Urinary bladder (tissue), 4 donors: ENCODE results near the gene PDE12. TPM values are rescaled to one million over a fixed set of nuclear protein-coding genes. Genes with fewer than 3 reads are reported as not detected.

ENCODE experiments used
- DNase-seq: peaks from one replicate; pipeline ENCODE4 v3.0.0-alpha.2; 2015; ENCODE audit errors: extremely low spot score
- H3K27ac ChIP-seq: one replicate; pipeline ENCODE4 v1.5.1; 2013; ENCODE audit warnings: low read depth, mild to moderate bottlenecking, moderate library complexity
- H3K36me3 ChIP-seq: one replicate; pipeline ENCODE4 v1.6.1; 2013; ENCODE audit warnings: mild to moderate bottlenecking, moderate library complexity; ENCODE audit not compliant: insufficient read depth
- H3K4me1 ChIP-seq: one replicate; pipeline ENCODE4 v1.6.1; 2013; ENCODE audit warnings: mild to moderate bottlenecking, moderate library complexity; ENCODE audit not compliant: insufficient read depth
- H3K4me3 ChIP-seq: one replicate; pipeline ENCODE4 v1.5.1; 2013; ENCODE audit warnings: low read depth, low read length
- WGBS: extraction: QIAGEN DNeasy Blood & Tissue Kit; methylation state at CpG from one replicate; pipeline ENCODE4 v1.1.7; 2013; 5-methylcytosine and 5-hydroxymethylcytosine counted together
- polyA plus RNA-seq: library from polyadenylated mRNA; stranded (reverse); fragments of 200-250 nt; gene quantifications from one replicate; pipeline ENCODE4 v1.2.3, GENCODE V29; 2013
- total RNA-seq: library from RNA; depleted of rRNA; stranded (reverse); fragments of >200 nt; gene quantifications from one replicate; pipeline ENCODE4 v1.2.3, GENCODE V29; 2014
- donor health status: healthy with polysubstance abuse.
- donor health status: healthy.

Gene PDE12
- total and polyA plus RNA-seq, 2 donors = 9.4 to 10.2 TPM

GRCh38 chr3:57569859-57570450 is 13.9 kb downstream of the PDE12 start:
- WGBS = 91% methylated on average over 5 of the region's 6 CpGs
- no peaks in the 10 kb centered on the region for H3K36me3 ChIP-seq

GRCh38 chr3:57570878-57571277 is 14.8 kb downstream of the PDE12 start:
- 98% methylated on average over 2 of the region's 2 CpGs for WGBS
- Histone ChIP-seq H3K4me3 (no peak overlapping the region), H3K4me1 (no peaks in the 10 kb centered on the region), H3K27ac (no peak overlapping the region), H3K36me3 (no peaks in the 10 kb centered on the region)
- DNase-seq = no peak

More at GRCh38 chr3:57569859-57570450, 13.9 kb downstream of the PDE12 start:
- Histone ChIP-seq H3K4me1 (no peaks in the 10 kb centered on the region), H3K4me3 (no peak overlapping the region), H3K27ac (no peak overlapping the region)
- no peak for DNase-seq

DNA sequence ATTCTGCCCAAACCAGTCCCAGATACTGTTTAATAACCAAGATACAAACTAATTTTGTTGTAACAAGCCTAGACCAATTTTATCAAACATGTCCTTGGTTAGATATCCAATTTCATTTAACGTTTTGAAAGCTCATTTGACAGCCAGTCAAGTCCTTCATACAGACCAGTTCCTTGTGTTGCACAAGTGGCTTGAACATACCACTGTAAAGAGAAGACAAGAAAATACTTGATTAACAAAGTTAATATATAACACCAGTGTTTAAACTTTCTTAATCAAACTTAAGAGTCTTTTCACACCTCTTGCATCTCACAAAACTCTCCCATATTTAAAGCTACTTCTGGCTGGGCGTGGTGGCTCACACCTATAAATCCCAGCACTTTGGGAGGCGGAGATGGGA is 16.0 kb downstream of the PDE12 start:
- no peak for DNase-seq
- 79% methylated on average over 3 of the region's 3 CpGs for WGBS
- no peak overlapping the region for H3K4me3 ChIP-seq
- no peaks in the 10 kb centered on the region for H3K4me1 ChIP-seq
- H3K36me3 ChIP-seq = no peaks in the 10 kb centered on the region
- H3K27ac ChIP-seq = no peak overlapping the region

- no peak for DNase-seq
- H3K36me3 ChIP-seq = no peaks in the 10 kb centered on the region
- WGBS = 65% methylated on average over 3 of the region's 3 CpGs
- H3K4me3 ChIP-seq = no peak overlapping the region
- H3K27ac ChIP-seq = no peak overlapping the region
- H3K4me1 ChIP-seq = no peaks in the 10 kb centered on the region
These were observed 20.0 kb downstream of the PDE12 start for GRCh38 chr3:57575966-57576626.

DNA sequence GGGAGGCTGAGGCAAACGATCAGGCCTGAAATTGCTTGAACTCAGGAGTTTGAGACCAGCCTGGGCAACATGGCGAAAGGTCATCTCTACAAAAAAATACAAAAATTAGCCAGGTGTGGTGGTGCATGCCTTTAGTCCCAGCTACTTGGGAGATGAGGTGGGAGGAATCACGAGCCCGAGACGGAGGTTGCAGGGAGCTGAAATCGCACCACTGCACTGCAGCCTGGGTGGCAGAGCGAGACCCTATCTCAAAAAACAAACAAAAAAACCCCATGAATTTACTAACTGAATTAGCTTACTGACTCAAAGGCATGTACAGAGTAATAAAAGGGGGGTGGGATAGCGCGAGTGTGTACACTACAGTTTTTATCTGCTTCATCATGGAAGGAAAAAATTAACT is 21.7 kb downstream of the PDE12 start:
- DNase-seq = no peak
- Histone ChIP-seq H3K27ac (no peak overlapping the region), H3K36me3 (no peaks in the 10 kb centered on the region), H3K4me3 (no peak overlapping the region), H3K4me1 (no peaks in the 10 kb centered on the region)
- WGBS = 87% methylated on average over 9 of the region's 9 CpGs

- WGBS = 95% methylated on average over 7 of the region's 7 CpGs
- H3K27ac ChIP-seq = no peak overlapping the region
- DNase-seq = no peak
- H3K4me3 ChIP-seq = no peak overlapping the region
- H3K4me1 ChIP-seq = no peaks in the 10 kb centered on the region
- no peaks in the 10 kb centered on the region for H3K36me3 ChIP-seq
These were observed 26.5 kb downstream of the PDE12 start for GRCh38 chr3:57582474-57583168.

GRCh38 chr3:57583544-57583943 is 27.5 kb downstream of the PDE12 start:
- no peaks in the 10 kb centered on the region for H3K4me1 ChIP-seq
- WGBS = 88% methylated on average over 2 of the region's 2 CpGs

DNA sequence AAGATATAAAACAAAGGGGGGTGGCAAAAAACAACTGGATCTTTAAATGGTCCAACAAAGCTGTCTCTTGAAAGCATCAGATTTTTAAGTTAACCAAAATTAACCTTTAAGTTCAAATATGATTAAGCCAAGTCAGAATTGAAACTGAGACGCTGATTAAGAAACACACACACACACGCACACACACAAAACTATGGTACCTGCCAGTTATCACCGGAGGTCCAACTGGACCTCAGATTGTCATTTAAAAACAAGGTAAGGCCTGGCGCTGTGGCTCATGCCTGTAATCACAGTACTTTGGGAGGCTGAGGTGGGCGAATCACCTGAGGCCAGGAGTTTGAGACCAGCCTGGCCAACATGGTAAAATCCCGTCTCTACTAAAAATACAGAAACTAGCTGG is 30.7 kb downstream of the PDE12 start:
- 74% methylated on average over 6 of the region's 6 CpGs for WGBS
- Histone ChIP-seq H3K4me3 (no peak overlapping the region), H3K36me3 (no peaks in the 10 kb centered on the region), H3K4me1 (no peaks in the 10 kb centered on the region), H3K27ac (no peak overlapping the region)
- no peak for DNase-seq

More at GRCh38 chr3:57583544-57583943, 27.5 kb downstream of the PDE12 start:
- no peak for DNase-seq
- Histone ChIP-seq H3K27ac (no peak overlapping the region), H3K4me3 (no peak overlapping the region), H3K36me3 (no peaks in the 10 kb centered on the region)

DNA sequence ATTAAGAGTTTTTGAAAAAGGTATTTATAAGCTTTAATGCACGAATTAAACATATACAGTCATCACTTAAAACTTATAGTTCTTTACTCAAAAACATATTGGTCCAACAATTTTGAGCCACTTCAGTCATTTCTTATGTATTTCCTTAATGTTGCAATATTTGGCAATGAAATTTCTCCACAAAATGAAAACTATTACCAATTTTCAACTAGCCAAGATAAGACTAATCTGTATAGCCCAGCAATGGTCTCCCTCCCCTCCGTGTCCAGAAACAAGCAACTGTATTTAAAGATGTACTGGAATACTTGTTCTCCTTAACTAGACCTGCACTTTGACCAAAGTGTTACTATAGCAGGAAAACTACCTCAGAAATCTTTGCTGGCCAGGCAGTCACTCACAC is 31.8 kb downstream of the PDE12 start:
- 61% methylated on average over 2 of the region's 2 CpGs for WGBS
- Histone ChIP-seq H3K36me3 (no peaks in the 10 kb centered on the region), H3K4me1 (no peaks in the 10 kb centered on the region), H3K4me3 (no peak overlapping the region), H3K27ac (no peak overlapping the region)
- no peak for DNase-seq

DNA sequence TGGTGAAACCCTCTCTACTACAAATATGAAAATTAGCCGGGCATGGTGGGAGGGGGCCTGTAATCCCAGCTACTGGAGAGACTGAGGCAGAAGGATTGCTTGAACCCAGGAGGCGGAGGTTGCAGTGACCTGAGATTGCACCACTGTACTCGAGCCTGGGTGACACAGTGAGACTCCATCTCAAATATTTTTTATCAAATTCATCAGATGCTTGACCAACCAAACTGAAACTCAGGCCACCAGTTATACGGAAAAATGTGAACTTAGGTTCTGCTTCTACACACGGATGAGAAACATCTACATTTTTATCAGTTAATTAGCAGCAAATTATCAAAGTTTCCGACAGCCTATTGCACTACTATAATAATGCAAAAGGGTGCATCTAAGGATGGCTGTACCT is 36.2 kb downstream of the PDE12 start:
- Histone ChIP-seq H3K4me3 (no peak overlapping the region), H3K4me1 (no peaks in the 10 kb centered on the region), H3K36me3 (no peaks in the 10 kb centered on the region), H3K27ac (no peak overlapping the region)
- DNase-seq = no peak
- 56% methylated on average over 6 of the region's 6 CpGs for WGBS

GRCh38 chr3:57594144-57594543 is 38.1 kb downstream of the PDE12 start:
- Histone ChIP-seq H3K4me3 (no peak overlapping the region), H3K36me3 (no peaks in the 10 kb centered on the region), H3K4me1 (no peaks in the 10 kb centered on the region), H3K27ac (no peak overlapping the region)
- no peak for DNase-seq
- 66% methylated on average over 4 of the region's 4 CpGs for WGBS

- Histone ChIP-seq H3K27ac (no peak overlapping the region), H3K4me1 (no peaks in the 10 kb centered on the region)
- 27% methylated on average over 5 of the region's 5 CpGs for WGBS
These were observed 38.5 kb downstream of the PDE12 start for GRCh38 chr3:57594576-57594975.

DNA sequence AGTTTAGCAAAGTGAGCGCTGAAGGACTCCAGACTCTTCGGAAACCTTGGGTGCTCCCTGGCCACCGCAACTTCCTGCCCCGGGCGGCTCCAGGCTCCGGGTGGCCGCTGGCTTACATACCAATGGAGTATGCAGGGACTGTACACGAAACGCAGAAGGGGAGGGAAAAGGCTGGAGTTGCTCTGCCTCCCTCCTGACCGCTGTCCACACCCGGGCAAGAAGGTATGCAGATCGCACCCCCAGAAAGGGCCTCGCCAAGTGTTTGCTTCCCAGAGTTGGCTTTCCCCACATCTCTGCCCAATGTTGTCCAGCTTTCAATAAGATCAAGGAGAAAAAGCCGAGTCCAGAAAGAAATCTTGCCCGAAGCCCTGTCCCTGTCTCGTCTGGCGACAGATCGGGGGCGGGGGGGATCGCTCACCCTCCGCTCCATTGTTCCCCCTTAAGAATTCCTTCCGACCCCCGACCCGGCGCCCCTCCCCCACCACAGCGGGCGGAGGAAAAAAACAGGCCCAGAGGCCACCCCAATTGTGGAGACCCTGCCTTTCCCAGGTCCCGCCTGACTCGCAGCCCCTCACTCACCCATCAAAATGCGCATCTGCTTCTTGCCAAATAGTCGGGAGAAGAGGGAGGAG is 40.5 kb downstream of the PDE12 start:
- Histone ChIP-seq H3K36me3 (no peaks in the 10 kb centered on the region), H3K4me3 (peak overlapping the region; percentile 75), H3K27ac (peak overlapping the region; percentile 95), H3K4me1 (no peaks in the 10 kb centered on the region)
- DNase-seq = peak; percentile 57
- under 1% methylated on average over 31 of the region's 31 CpGs for whole genome bisulfite sequencing

More at GRCh38 chr3:57594576-57594975, 38.5 kb downstream of the PDE12 start:
- no peak for DNase-seq
- H3K36me3 ChIP-seq = no peaks in the 10 kb centered on the region
- H3K4me3 ChIP-seq = no peak overlapping the region
